H9 (cell line): ENCODE data around the gene MDGA2. TPM values are rescaled to one million over a fixed set of nuclear protein-coding genes. Genes with fewer than 3 reads are reported as not detected.

Source experiments
- DNase-seq: peaks from one replicate; pipeline ENCODE4 v3.0.0-alpha.2; 2017
- H2AFZ ChIP-seq: one replicate; pipeline ENCODE4 v1.6.1; 2013; ENCODE audit warnings: mild to moderate bottlenecking, low read length, control low read depth, moderate library complexity
- H2AK5ac ChIP-seq: 2 replicates; pipeline ENCODE4 v1.6.1; 2013; ENCODE audit warnings: low read length, control low read depth, mixed read lengths; ENCODE audit not compliant: insufficient read length
- H2BK120ac ChIP-seq: one replicate; pipeline ENCODE4 v1.6.1; 2013; ENCODE audit warnings: low read depth, mild to moderate bottlenecking, low read length, control low read depth, inconsistent platforms; ENCODE audit not compliant: poor library complexity, severe bottlenecking
- H2BK12ac ChIP-seq: 2 replicates; pipeline ENCODE4 v1.6.1; 2013; ENCODE audit warnings: low read length, control low read depth, mixed read lengths, low read depth; ENCODE audit not compliant: insufficient read length
- H2BK15ac ChIP-seq: 2 replicates; pipeline ENCODE4 v1.6.1; 2013; ENCODE audit warnings: low read depth, low read length, control low read depth
- H2BK20ac ChIP-seq: one replicate; pipeline ENCODE4 v1.6.1; 2013; ENCODE audit warnings: low read depth, mild to moderate bottlenecking, low read length, control low read depth, inconsistent platforms; ENCODE audit not compliant: poor library complexity, severe bottlenecking
- H2BK5ac ChIP-seq: 2 replicates; pipeline ENCODE4 v1.6.1; 2013; ENCODE audit warnings: low read length, control low read depth, mixed read lengths; ENCODE audit not compliant: insufficient read length
- H3K14ac ChIP-seq: 2 replicates; pipeline ENCODE4 v1.6.1; 2013; ENCODE audit warnings: low read length, control low read depth; ENCODE audit not compliant: insufficient read depth
- H3K18ac ChIP-seq: 2 replicates; pipeline ENCODE4 v1.6.1; 2013; ENCODE audit warnings: low read depth, mild to moderate bottlenecking, mixed read lengths, low read length, control low read depth; ENCODE audit not compliant: insufficient read length
- H3K23ac ChIP-seq: 2 replicates; pipeline ENCODE4 v1.6.1; 2013; ENCODE audit warnings: low read length, control low read depth, mixed read lengths, low read depth; ENCODE audit not compliant: insufficient read length
- H3K23me2 ChIP-seq: 2 replicates; pipeline ENCODE4 v1.6.1; 2013; ENCODE audit warnings: low read depth, mild to moderate bottlenecking, mixed read lengths, low read length, control low read depth; ENCODE audit not compliant: insufficient read length, poor library complexity, severe bottlenecking
- H3K27ac ChIP-seq: 2 replicates; pipeline ENCODE4 v1.5.1; 2013; ENCODE audit warnings: low read length, control low read depth, mixed read lengths, low read depth; ENCODE audit not compliant: insufficient read length
- H3K27me3 ChIP-seq: 2 replicates; pipeline ENCODE4 v1.6.1; 2013; ENCODE audit warnings: low read length, control low read depth, inconsistent platforms; ENCODE audit not compliant: insufficient read depth
- H3K4ac ChIP-seq: 2 replicates; pipeline ENCODE4 v1.6.1; 2013; ENCODE audit warnings: low read depth, mild to moderate bottlenecking, control low read depth, inconsistent platforms, low read length, moderate library complexity
- H3K4me1 ChIP-seq: 2 replicates; pipeline ENCODE4 v1.6.1; 2013; ENCODE audit warnings: low read length, control low read depth, inconsistent platforms; ENCODE audit not compliant: insufficient read depth
- H3K4me2 ChIP-seq: 2 replicates; pipeline ENCODE4 v1.6.1; 2013; ENCODE audit warnings: low read length, control low read depth, mixed read lengths; ENCODE audit not compliant: insufficient read length, insufficient read depth
- H3K56ac ChIP-seq: 2 replicates; pipeline ENCODE4 v1.6.1; 2013; ENCODE audit warnings: low read depth, mild to moderate bottlenecking, mixed read lengths, low read length, control low read depth; ENCODE audit not compliant: insufficient read length
- H3K79me1 ChIP-seq: 2 replicates; pipeline ENCODE4 v1.6.1; 2013; ENCODE audit warnings: low read depth, mild to moderate bottlenecking, moderate library complexity, low read length, control low read depth, inconsistent platforms; ENCODE audit not compliant: insufficient read depth, poor library complexity, severe bottlenecking
- H3K79me2 ChIP-seq: 2 replicates; pipeline ENCODE4 v1.6.1; 2013; ENCODE audit warnings: low read length, control low read depth, inconsistent platforms; ENCODE audit not compliant: insufficient read depth
- H3K9ac ChIP-seq: 2 replicates; pipeline ENCODE4 v1.6.1; 2013; ENCODE audit warnings: low read length, control low read depth, mixed read lengths; ENCODE audit not compliant: insufficient read length; ENCODE audit errors: extremely low read depth
- H3K9me3 ChIP-seq: one replicate; pipeline ENCODE4 v1.6.1; 2013; ENCODE audit warnings: low read depth, low read length, inconsistent platforms; ENCODE audit not compliant: control insufficient read depth
- H3T11ph ChIP-seq: one replicate; pipeline ENCODE4 v1.6.1; 2013; ENCODE audit warnings: mild to moderate bottlenecking, low read length, control low read depth, inconsistent platforms
- H4K20me1 ChIP-seq: one replicate; pipeline ENCODE4 v1.6.1; 2013; ENCODE audit not compliant: control insufficient read depth, insufficient read length, insufficient read depth
- H4K5ac ChIP-seq: 2 replicates; pipeline ENCODE4 v1.6.1; 2013; ENCODE audit warnings: low read depth, mild to moderate bottlenecking, mixed read lengths, low read length, control low read depth; ENCODE audit not compliant: insufficient read length
- H4K8ac ChIP-seq: replicated peaks from 2 replicates; pipeline ENCODE4 v1.6.1; 2013; ENCODE audit warnings: low read length, control low read depth, mixed read lengths, low read depth; ENCODE audit not compliant: insufficient read length
- H4K91ac ChIP-seq: 2 replicates; pipeline ENCODE4 v1.6.1; 2013; ENCODE audit warnings: low read depth, mild to moderate bottlenecking, moderate library complexity, mixed read lengths, low read length, control low read depth; ENCODE audit not compliant: insufficient read length
- H3K27ac Mint-ChIP-seq, 3 experiments: 2 replicates in 2 of 3; 3 replicates in 1 of 3; pipeline ENCODE4 v1.8.0; 2020 to 2021; ENCODE audit warnings: mixed read lengths in 3 of 3, mild to moderate bottlenecking in 1 of 3, moderate library complexity in 1 of 3
- H3K27me3 Mint-ChIP-seq: 2 replicates; pipeline ENCODE4 v1.8.0; 2021; ENCODE audit warnings: low read depth, mild to moderate bottlenecking, moderate library complexity, mixed read lengths
- H3K36me3 Mint-ChIP-seq, 3 experiments: 2 replicates in 2 of 3; 3 replicates in 1 of 3; pipeline ENCODE4 v1.8.0; 2020 to 2021; ENCODE audit warnings: low read depth in 3 of 3, mixed read lengths in 3 of 3; ENCODE audit not compliant: insufficient read depth in 1 of 3
- H3K4me1 Mint-ChIP-seq, 2 experiments: 2 replicates each; pipeline ENCODE4 v1.8.0; 2020; ENCODE audit warnings: mixed read lengths in 2 of 2
- H3K4me3 Mint-ChIP-seq, 2 experiments: 2 replicates in 1 of 2; 3 replicates in 1 of 2; pipeline ENCODE4 v1.8.0; 2020 to 2021; ENCODE audit warnings: mild to moderate bottlenecking in 2 of 2, mixed read lengths in 2 of 2, moderate library complexity in 1 of 2
- H3K9me3 Mint-ChIP-seq, 2 experiments: 2 replicates in 1 of 2; 3 replicates in 1 of 2; pipeline ENCODE4 v1.8.0; 2020; ENCODE audit warnings: mild to moderate bottlenecking in 2 of 2, mixed read lengths in 2 of 2, moderate library complexity in 1 of 2
- CTCF ChIP-seq: fragments of 200-600 bp; sonication (generic); conservative IDR thresholded peaks from 3 replicates; pipeline ENCODE4 v1.8.0; 2021; ENCODE audit warnings: antibody characterized with exemption, mild to moderate bottlenecking
- WGBS: extraction: QIAGEN DNeasy Blood & Tissue Kit; methylation state at CpG from one replicate; pipeline ENCODE4 v1.1.7; 2013; ENCODE audit warnings: missing lambda C conversion rate, low lambda C conversion rate, mixed read lengths; ENCODE audit not compliant: insufficient read length; ENCODE audit errors: extremely low coverage; 5-methylcytosine and 5-hydroxymethylcytosine counted together
- long read RNA-seq: library from polyadenylated mRNA; unstranded; transcript quantifications from one replicate; pipeline ENCODE4 v2.0.0, GENCODE V29; 2020
- total RNA-seq: library from RNA; stranded (reverse); gene quantifications from 2 replicates; pipeline ENCODE4 v1.2.1, GENCODE V29; 2021

Gene MDGA2
- 1.9 and 2.1 TPM in 2 replicates for total RNA-seq
- long read RNA-seq, partial matches to known transcripts: 1 of 10 reads
- long read RNA-seq, other reads (novel, unspliced or antisense): 9 of 10 reads

GRCh38 chr14:47675466-47676314 is at the start of gene MDGA2:
MDGA2 (minus strand) TSS chr14:47675605.
- H3K27ac Mint-ChIP-seq: no peak within 1 kb of the TSS
- H3K9ac ChIP-seq: no peak within 1 kb of the TSS

More at GRCh38 chr14:47675466-47676314, at the start of gene MDGA2:
- DNase-seq: peak; percentile 82
- Histone ChIP-seq H3K4ac (no peak within 1 kb of the TSS), H3K4me1 (no peaks in the 10 kb centered on the region), H3K14ac (no peak within 1 kb of the TSS), H4K91ac (no peak within 1 kb of the TSS), H2AFZ (no peak within 1 kb of the TSS), H3K23me2 (peaks cover 15% of the 10 kb centered on the region), H4K5ac (no peak within 1 kb of the TSS), H3K27ac (no peak within 1 kb of the TSS), H3K27me3 (peaks cover 38% of the 10 kb centered on the region), H3K4me2 (peak within 1 kb of the TSS; percentile 73), H3K18ac (no peak within 1 kb of the TSS), H3K23ac (no peak within 1 kb of the TSS), H4K8ac (no peak within 1 kb of the TSS), H2BK15ac (no peak within 1 kb of the TSS), H2AK5ac (no peak within 1 kb of the TSS), H2BK5ac (no peak within 1 kb of the TSS), H2BK12ac (no peak within 1 kb of the TSS), H2BK120ac (no peak within 1 kb of the TSS), H3K56ac (no peak within 1 kb of the TSS), H3K9me3 (no peaks in the 10 kb centered on the region), H2BK20ac (no peak within 1 kb of the TSS), H3T11ph (no peak within 1 kb of the TSS), H3K79me1 (no peaks in the 10 kb centered on the region), H4K20me1 (no peaks in the 10 kb centered on the region), H3K79me2 (no peaks in the 10 kb centered on the region)
- no peak for TF ChIP-seq CTCF
- Mint-ChIP-seq H3K36me3 (no peaks in the 10 kb centered on the region; a peak in 1 of 7 replicates), H3K27me3 (peaks cover 89% of the 10 kb centered on the region), H3K4me3 (peak within 1 kb of the TSS; percentile 75 to 97), H3K9me3 (no peaks in the 10 kb centered on the region; a peak in 2 of 5 replicates), H3K4me1 (peaks cover 15 to 20% of the 10 kb centered on the region in 2 experiments)
- no CpG with 5 or more reads among the region's 90 CpGs for WGBS
